Inferior parietal cortex (tissue), 1 donor: Measurements from ENCODE around the gene UTP18.
"Not testable (repeated sequence)": the region's sequence is repeated elsewhere in the genome, so short reads cannot be mapped to it uniquely, and the experiment has no call there.

Source experiments
- DNase-seq: peaks from one replicate; pipeline ENCODE4 v3.0.0-alpha.2; 2016; ENCODE audit errors: extremely low spot score

Gene UTP18

GRCh38 chr17:51260237-51261023, at the start of gene UTP18:
Gene UTP18, plus strand, starts transcription at chr17:51260546. Its CDS starts 39 bp downstream, at chr17:51260585.
- DNase-seq, result peak; percentile 95

- no peak for DNase-seq
These were observed 45.4 kb upstream of the UTP18 start for GRCh38 chr17:51214920-51215319.

GRCh38 chr17:51217946-51218345, 42.4 kb upstream of the UTP18 start:
- no peak for DNase-seq

- no peak for DNase-seq
These were observed 39.0 kb upstream of the UTP18 start for GRCh38 chr17:51221322-51221721.

GRCh38 chr17:51224402-51225262, 35.7 kb upstream of the UTP18 start:
- no peak for DNase-seq

GRCh38 chr17:51225523-51225922, 34.8 kb upstream of the UTP18 start:
- not testable (repeated sequence) for DNase-seq

- DNase-seq, result no peak
These were observed 32.2 kb upstream of the UTP18 start for GRCh38 chr17:51228161-51228560.

GRCh38 chr17:51229889-51230288, 30.5 kb upstream of the UTP18 start:
- DNase-seq, result no peak

GRCh38 chr17:51230306-51230705, 30.0 kb upstream of the UTP18 start:
- DNase-seq, result no peak

- DNase-seq, result no peak
These were observed 28.3 kb upstream of the UTP18 start for GRCh38 chr17:51231999-51232398.

GRCh38 chr17:51234162-51234561, 26.2 kb upstream of the UTP18 start:
- no peak for DNase-seq

- no peak for DNase-seq
These were observed 22.0 kb upstream of the UTP18 start for GRCh38 chr17:51238255-51238887.

GRCh38 chr17:51240275-51240674, 20.1 kb upstream of the UTP18 start:
- DNase-seq, result no peak

GRCh38 chr17:51244041-51244440, 16.3 kb upstream of the UTP18 start:
- no peak for DNase-seq

GRCh38 chr17:51245535-51245934, 14.8 kb upstream of the UTP18 start:
- no peak for DNase-seq

GRCh38 chr17:51250314-51250840, 10.0 kb upstream of the UTP18 start:
- no peak for DNase-seq

- DNase-seq, result no peak
These were observed 9.3 kb upstream of the UTP18 start for GRCh38 chr17:51251010-51251409.

- DNase-seq, result no peak
These were observed 4.7 kb upstream of the UTP18 start for GRCh38 chr17:51255673-51256072.

- no peak for DNase-seq
These were observed 4.2 kb upstream of the UTP18 start for GRCh38 chr17:51256101-51256500.

- DNase-seq, result no peak
These were observed 2.9 kb upstream of the UTP18 start for GRCh38 chr17:51257150-51258081.
